Nephron (organoid): Measurements from ENCODE around the gene CTNNBL1.

ENCODE experiments used
- H3K27ac Mint-ChIP-seq, 3 experiments: 2 replicates each; pipeline ENCODE4 v1.8.0; 2020; ENCODE audit warnings: mixed read lengths in 3 of 3, mild to moderate bottlenecking in 2 of 3, moderate library complexity in 1 of 3
- H3K27me3 Mint-ChIP-seq: 2 replicates; pipeline ENCODE4 v1.8.0; 2021; ENCODE audit warnings: low read depth, mild to moderate bottlenecking, moderate library complexity, mixed read lengths
- H3K36me3 Mint-ChIP-seq: 2 replicates; pipeline ENCODE4 v1.8.0; 2020; ENCODE audit warnings: low read depth, mixed read lengths
- H3K4me1 Mint-ChIP-seq: 2 replicates; pipeline ENCODE4 v1.8.0; 2020; ENCODE audit warnings: mixed read lengths
- H3K4me3 Mint-ChIP-seq, 3 experiments: 2 replicates each; pipeline ENCODE4 v1.8.0; 2020; ENCODE audit warnings: mild to moderate bottlenecking in 3 of 3, mixed read lengths in 3 of 3, moderate library complexity in 2 of 3
- H3K9me3 Mint-ChIP-seq: 2 replicates; pipeline ENCODE4 v1.8.0; 2020; ENCODE audit warnings: mixed read lengths
- TF ChIP-seq, protein P1 (sequence below), 3 experiments: fragments of 200-600 bp; sonication (generic); IDR thresholded peaks; one replicate each; pipeline ENCODE4 v1.5.0; 2021; ENCODE audit warnings: antibody characterized with exemption in 3 of 3; ENCODE audit not compliant: unreplicated experiment in 3 of 3

Gene CTNNBL1

DNA sequence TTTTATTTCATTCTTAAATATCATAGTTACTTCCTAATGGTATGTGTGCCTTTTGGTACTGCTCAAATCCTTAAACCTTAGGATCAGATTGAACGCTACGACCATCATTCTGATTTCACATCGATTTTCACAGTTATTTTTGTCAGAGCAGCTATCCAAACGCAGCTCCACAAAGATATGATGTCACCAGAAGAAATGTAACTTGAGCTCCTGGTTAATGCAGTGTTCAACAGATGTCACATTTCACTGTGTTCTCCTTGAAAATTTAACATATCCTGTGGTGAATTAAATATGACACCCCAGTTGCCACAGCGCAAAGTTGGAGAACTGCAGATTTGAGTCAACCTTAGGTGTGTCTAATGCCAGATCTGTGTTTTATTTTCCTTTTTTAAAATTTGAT is 81.4 kb downstream of the CTNNBL1 start:
- Mint-ChIP-seq H3K27me3 (peaks cover 5% of the 10 kb centered on the region), H3K9me3 (no peaks in the 10 kb centered on the region), H3K4me1 (peaks cover 24% of the 10 kb centered on the region), H3K4me3 (no peak overlapping the region), H3K36me3 (peaks cover 32% of the 10 kb centered on the region), H3K27ac (no peak overlapping the region)
- TF ChIP-seq, protein P1, sequence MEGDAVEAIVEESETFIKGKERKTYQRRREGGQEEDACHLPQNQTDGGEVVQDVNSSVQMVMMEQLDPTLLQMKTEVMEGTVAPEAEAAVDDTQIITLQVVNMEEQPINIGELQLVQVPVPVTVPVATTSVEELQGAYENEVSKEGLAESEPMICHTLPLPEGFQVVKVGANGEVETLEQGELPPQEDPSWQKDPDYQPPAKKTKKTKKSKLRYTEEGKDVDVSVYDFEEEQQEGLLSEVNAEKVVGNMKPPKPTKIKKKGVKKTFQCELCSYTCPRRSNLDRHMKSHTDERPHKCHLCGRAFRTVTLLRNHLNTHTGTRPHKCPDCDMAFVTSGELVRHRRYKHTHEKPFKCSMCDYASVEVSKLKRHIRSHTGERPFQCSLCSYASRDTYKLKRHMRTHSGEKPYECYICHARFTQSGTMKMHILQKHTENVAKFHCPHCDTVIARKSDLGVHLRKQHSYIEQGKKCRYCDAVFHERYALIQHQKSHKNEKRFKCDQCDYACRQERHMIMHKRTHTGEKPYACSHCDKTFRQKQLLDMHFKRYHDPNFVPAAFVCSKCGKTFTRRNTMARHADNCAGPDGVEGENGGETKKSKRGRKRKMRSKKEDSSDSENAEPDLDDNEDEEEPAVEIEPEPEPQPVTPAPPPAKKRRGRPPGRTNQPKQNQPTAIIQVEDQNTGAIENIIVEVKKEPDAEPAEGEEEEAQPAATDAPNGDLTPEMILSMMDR (IDR thresholded peaks at IDR 0.05; ENCODE audit: unreplicated experiment in 3 of 3): no peak

DNA sequence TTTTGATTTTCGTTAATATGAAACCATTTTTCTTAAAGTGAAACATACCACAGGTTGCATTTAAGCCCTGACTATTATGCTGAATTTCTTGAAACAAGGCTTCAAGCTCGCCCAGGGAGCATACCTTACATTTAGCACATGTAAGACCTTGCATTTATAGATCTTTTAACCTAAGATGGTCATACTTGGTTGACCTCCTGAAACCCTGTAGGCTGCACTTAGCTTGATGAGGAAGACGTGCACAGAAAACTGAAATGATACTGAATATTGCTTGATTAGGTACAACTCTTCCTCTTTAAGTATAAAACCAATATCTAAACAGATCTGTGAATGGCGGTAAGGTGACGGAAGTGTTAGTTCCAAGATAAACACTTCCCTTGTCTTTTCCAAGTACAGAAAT is 82.2 kb downstream of the CTNNBL1 start:
- no peaks in the 10 kb centered on the region for H3K9me3 Mint-ChIP-seq
- H3K4me3 Mint-ChIP-seq: no peak overlapping the region
- TF ChIP-seq, protein P1 (IDR thresholded peaks at IDR 0.05; ENCODE audit: unreplicated experiment in 3 of 3): no peak
- H3K27me3 Mint-ChIP-seq: peaks cover 5% of the 10 kb centered on the region
- peaks cover 29% of the 10 kb centered on the region for H3K36me3 Mint-ChIP-seq
- H3K27ac Mint-ChIP-seq: no peak overlapping the region
- H3K4me1 Mint-ChIP-seq: peaks cover 25% of the 10 kb centered on the region

DNA sequence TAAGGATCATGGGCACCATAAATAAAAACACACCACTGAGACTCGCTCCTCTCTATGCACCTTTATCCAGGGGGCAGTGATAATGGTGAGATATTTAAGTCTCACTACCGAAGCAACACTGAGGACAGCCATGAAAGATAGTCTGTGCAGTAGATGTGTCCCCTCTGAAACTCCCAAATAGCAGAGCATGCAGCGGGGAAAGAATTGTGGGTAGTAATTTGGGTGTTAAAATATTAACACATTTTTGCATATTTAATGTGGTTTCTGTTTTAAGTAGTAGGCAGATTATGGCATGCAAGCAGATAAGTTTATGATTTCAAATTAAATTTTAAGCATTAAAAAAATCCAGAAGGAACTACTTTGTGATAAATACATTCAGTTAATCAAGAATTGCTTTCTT is 82.7 kb downstream of the CTNNBL1 start:
- Mint-ChIP-seq H3K4me3 (no peak overlapping the region), H3K4me1 (peaks cover 29% of the 10 kb centered on the region), H3K27ac (no peak overlapping the region), H3K27me3 (peaks cover 5% of the 10 kb centered on the region), H3K9me3 (no peaks in the 10 kb centered on the region), H3K36me3 (peaks cover 25% of the 10 kb centered on the region)
- TF ChIP-seq, protein P1 (IDR thresholded peaks at IDR 0.05; ENCODE audit: unreplicated experiment in 3 of 3): no peak

DNA sequence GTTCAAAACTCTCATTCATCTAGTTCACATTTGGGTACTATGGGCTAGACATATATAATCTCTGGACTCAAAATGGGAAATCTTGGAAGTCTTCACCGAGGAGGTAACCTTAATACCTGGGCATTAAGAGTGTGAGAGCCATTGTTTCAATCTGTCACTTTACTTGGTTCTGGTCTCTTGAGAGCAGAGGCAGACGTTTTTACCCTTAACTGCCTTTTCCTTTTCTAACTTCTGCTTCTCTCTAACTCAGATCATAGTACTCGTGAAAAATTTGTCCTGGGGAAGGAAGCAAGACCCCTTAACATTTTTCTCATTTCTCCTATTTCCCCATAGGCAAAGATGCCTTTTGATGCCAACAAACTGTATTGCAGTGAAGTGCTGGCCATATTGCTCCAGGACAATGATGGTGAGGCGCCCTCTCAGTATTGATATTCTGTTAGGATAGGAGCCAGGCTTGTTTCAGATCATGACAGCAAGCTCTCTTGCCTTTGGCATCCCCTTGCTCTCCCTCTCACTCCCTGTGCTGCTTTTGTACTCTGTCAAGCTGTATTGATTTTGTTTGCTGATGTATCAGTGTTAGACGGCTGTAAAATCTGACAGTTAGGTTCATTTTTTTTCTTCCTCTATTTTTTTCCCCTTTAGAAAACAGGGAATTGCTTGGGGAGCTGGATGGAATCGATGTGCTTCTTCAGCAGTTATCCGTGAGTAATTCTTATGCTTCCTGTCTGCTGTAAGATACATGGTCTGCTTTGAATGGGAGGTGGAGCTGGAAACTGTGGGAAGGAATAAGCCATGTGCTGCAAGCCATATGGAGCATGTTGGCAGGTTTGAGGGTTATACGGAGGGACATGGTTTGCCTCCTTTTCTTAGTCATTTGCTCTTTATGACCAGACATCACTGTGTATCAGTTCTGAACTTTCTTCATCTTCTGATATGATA is 83.5 kb downstream of the CTNNBL1 start:
- Mint-ChIP-seq H3K27ac (peak overlapping the region in 1 of 3 experiments; percentile 9), H3K27me3 (peaks cover 5% of the 10 kb centered on the region)

DNA sequence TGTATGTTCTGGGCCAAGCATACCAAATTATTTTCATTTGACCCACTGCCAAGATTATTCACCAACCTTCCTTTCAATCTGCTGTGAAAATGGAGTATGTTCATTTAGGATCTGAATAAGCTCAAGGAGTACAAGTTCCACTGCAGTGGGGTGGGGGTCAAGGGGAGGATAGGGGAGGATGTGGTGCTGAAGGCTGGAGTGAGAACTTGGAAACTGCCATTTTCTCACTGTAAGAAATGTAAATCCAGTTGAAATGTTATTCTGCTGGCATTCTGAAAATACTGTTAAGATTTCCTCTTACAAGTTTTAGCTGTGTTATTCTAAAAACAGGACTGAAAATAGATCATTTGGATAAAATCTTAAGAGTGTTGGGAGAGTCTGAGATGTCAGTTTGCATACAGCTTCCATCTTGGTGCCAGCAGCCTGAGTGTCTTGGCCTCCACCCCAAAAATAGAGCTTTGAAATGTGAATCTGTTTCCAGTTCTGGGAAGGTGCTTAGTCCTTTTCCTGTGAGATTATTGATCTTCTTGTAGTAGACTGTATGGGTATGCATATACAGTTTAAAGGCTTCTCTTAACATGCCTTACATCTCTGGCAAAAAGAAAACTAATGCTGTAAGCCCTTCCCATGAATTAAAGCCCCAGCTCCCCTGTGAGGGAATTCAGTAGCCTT is 84.3 kb downstream of the CTNNBL1 start:
- peak overlapping the region in 1 of 3 experiments; percentile 9 for H3K27ac Mint-ChIP-seq
- TF ChIP-seq, protein P1 (IDR thresholded peaks at IDR 0.05; ENCODE audit: unreplicated experiment in 3 of 3): no peak
- H3K9me3 Mint-ChIP-seq: no peaks in the 10 kb centered on the region
- H3K27me3 Mint-ChIP-seq: peaks cover 5% of the 10 kb centered on the region
- peaks cover 29% of the 10 kb centered on the region for H3K36me3 Mint-ChIP-seq
- H3K4me3 Mint-ChIP-seq: no peak overlapping the region
- H3K4me1 Mint-ChIP-seq: peaks cover 33% of the 10 kb centered on the region

More for the DNA sequence above, 83.5 kb downstream of the CTNNBL1 start:
- Mint-ChIP-seq H3K4me3 (no peak overlapping the region), H3K4me1 (peaks cover 33% of the 10 kb centered on the region), H3K36me3 (peaks cover 28% of the 10 kb centered on the region), H3K9me3 (no peaks in the 10 kb centered on the region)
- TF ChIP-seq, protein P1 (IDR thresholded peaks at IDR 0.05; ENCODE audit: unreplicated experiment in 3 of 3): no peak
